Testis (tissue), 3 donors: ENCODE results near the gene FLAD1. TPM values are rescaled to one million over a fixed set of nuclear protein-coding genes. Genes with fewer than 3 reads are reported as not detected.
"Not testable (repeated sequence)": the region's sequence is repeated elsewhere in the genome, so short reads cannot be mapped to it uniquely, and the experiment has no call there.

Experiments
- DNase-seq: peaks from one replicate; pipeline ENCODE4 v3.0.0-alpha.2; 2019
- H3K27ac ChIP-seq, 2 donors: fragments of 200-600 bp; sonication (generic); one replicate each; pipeline ENCODE4 v1.5.1; 2019
- H3K27me3 ChIP-seq: fragments of 200-600 bp; sonication (generic); one replicate; pipeline ENCODE4 v1.5.1; 2019
- H3K36me3 ChIP-seq: fragments of 200-600 bp; sonication (generic); one replicate; pipeline ENCODE4 v1.5.1; 2017; ENCODE audit warnings: low read depth; ENCODE audit errors: missing control alignments
- H3K4me1 ChIP-seq: fragments of 200-600 bp; sonication (generic); one replicate; pipeline ENCODE4 v1.5.1; 2019
- H3K4me3 ChIP-seq, 2 donors: fragments of 200-600 bp; sonication (generic); one replicate each; pipeline ENCODE4 v1.5.1; 2017 to 2019
- H3K9me3 ChIP-seq: fragments of 200-600 bp; sonication (generic); one replicate; pipeline ENCODE4 v1.5.1; 2017
- POLR2A ChIP-seq: fragments of 450-650 bp; IDR thresholded peaks from one replicate; pipeline ENCODE4 v1.6.1; 2017; ENCODE audit warnings: antibody characterized with exemption, mild to moderate bottlenecking, moderate library complexity
- WGBS, 2 donors: methylation state at CpG; one replicate each; pipeline ENCODE4 v1.1.5; 2018; 5-methylcytosine and 5-hydroxymethylcytosine counted together
- intact Hi-C: fragments of 100-400 bp; cut with DNase I; formaldehyde crosslinking; loops from one replicate; pipeline ENCODE4 v1.15.1; 2023; ENCODE audit warnings: low total_unique reads
- polyA plus RNA-seq: library from polyadenylated mRNA; stranded (reverse); fragments of 350-450 nt; fragmentation: Illumina TruSeq; extraction: RNeasy Lipid Tissue Mini Kit (QIAGEN cat#74804); gene quantifications from one replicate; pipeline ENCODE4 v1.2.3, GENCODE V29; 2014; ENCODE audit warnings: low read depth, low replicate concordance; ENCODE audit not compliant: insufficient read depth
- total RNA-seq, 2 donors: library from RNA; depleted of rRNA; stranded (reverse); fragments of >200 nt; gene quantifications; one replicate each; pipeline ENCODE4 v1.2.3, GENCODE V29; 2016
- TF ChIP-seq, protein P1 (sequence below), 3 experiments: fragments of 450-650 bp in 2 of 3; fragments of 200-600 bp in 1 of 3; sonication (generic) in 1 of 3; IDR thresholded peaks; one replicate each; pipeline ENCODE4 v1.5.1; 2016 to 2019; ENCODE audit warnings: antibody characterized with exemption in 3 of 3, mild to moderate bottlenecking in 2 of 3, moderate library complexity in 1 of 3

The FLAD1 gene
- total and polyA plus RNA-seq, 3 donors from 2014 or later = 26.5 to 46.5 (median 35.0) TPM

DNA sequence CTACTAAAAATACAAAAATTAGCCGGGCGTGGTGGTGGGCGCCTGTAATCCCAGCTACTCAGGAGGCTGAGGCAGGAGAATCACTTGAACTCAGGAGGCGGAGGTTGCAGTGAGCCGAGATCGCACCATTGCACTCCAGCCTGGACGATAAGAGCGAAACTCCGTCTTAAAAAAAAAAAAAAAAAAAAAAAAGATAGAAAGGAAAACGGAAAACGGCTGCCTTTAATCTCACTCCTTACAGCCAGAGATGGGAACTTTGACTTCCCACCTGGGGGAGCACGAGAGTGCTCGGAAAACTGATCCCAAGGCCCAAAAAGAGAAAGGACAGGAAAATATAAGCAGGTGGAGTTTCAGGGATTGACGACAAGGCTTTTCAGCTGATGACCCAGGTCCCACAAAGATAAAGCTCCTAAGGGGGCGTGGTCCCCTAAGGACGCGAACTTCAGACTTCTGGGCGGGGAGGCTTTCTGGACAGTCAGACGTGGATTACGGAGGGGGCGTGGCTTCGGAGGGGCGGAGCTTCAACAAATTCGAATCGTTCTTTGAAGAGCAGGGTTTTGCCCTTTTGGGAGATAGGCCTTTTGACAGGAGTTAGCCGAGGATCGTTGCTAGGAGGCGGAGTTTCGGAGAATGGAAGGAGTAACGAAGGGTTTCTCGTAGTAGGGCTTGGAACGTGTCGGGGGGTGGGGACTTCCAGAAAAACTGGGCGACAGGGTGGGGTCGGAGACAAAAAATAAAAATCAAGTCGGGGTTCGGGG lies 9.6 kb upstream of the FLAD1 start:
- Histone ChIP-seq H3K27me3 (no peaks in the 10 kb centered on the region), H3K36me3 (no peaks in the 10 kb centered on the region), H3K4me3 (peak overlapping the region; percentile 78 to 86), H3K27ac (peak overlapping the region; percentile 98 to 99), H3K4me1 (peaks cover 49% of the 10 kb centered on the region), H3K9me3 (no peaks in the 10 kb centered on the region)
- WGBS, 2 donors = 3 to 4% methylated on average over 33 to 37 of the region's 37 CpGs
- intact Hi-C loops = no loop called here
- TF ChIP-seq, protein P1, sequence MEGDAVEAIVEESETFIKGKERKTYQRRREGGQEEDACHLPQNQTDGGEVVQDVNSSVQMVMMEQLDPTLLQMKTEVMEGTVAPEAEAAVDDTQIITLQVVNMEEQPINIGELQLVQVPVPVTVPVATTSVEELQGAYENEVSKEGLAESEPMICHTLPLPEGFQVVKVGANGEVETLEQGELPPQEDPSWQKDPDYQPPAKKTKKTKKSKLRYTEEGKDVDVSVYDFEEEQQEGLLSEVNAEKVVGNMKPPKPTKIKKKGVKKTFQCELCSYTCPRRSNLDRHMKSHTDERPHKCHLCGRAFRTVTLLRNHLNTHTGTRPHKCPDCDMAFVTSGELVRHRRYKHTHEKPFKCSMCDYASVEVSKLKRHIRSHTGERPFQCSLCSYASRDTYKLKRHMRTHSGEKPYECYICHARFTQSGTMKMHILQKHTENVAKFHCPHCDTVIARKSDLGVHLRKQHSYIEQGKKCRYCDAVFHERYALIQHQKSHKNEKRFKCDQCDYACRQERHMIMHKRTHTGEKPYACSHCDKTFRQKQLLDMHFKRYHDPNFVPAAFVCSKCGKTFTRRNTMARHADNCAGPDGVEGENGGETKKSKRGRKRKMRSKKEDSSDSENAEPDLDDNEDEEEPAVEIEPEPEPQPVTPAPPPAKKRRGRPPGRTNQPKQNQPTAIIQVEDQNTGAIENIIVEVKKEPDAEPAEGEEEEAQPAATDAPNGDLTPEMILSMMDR (IDR thresholded peaks at IDR 0.05) = peak in 2 of 3 experiments; percentile 17 to 19
- TF ChIP-seq POLR2A = peak; percentile 8
- peak; percentile 98 for DNase-seq

DNA sequence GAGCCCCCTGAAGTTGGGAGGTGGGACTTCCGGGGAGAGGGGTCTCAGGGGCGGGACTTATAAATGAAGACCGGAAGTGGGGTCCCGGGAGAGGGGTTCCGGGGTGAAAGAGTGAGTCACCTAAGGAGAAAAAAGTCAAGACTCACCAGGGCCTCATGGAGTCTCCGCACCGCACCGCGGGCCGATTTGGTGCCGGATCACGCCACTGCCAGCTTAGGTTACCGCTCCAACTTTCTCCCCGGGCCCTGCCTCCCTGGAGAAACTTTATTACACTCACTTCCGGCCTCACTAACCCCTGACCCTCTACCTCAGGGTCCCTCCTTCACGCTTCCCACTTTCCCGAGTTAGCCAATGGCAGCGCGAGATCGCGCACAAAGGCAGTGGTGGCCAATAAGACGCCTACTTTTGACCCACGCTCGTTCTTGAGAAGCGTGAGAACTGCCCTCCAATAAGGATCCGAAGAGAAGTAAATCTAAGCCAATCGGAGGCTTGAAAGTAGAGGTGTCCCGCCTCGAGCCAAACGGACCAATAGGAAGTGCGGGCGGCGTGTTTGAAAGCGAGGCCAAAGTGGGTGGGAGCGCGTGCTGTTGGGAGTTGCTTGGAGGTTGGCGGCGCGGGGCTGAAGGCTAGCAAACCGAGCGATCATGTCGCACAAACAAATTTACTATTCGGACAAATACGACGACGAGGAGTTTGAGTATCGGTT lies 8.9 kb upstream of the FLAD1 start, which contains the start of gene CKS1B:
CKS1B (plus strand) TSS at position 580 of the 706 bp plus-strand sequence; CDS start at position 645, 65 bp downstream.
- Histone ChIP-seq H3K27ac (peak within 1 kb of the TSS; percentile 98 to 99), H3K4me1 (peaks cover 46% of the 10 kb centered on the region), H3K27me3 (no peaks in the 10 kb centered on the region), H3K36me3 (no peaks in the 10 kb centered on the region), H3K9me3 (no peaks in the 10 kb centered on the region), H3K4me3 (peak within 1 kb of the TSS; percentile 78 to 86)
- intact Hi-C loops = no loop called here
- DNase-seq = peak; percentile 99
- TF ChIP-seq POLR2A = peak; percentile 9
- TF ChIP-seq, protein P1 (IDR thresholded peaks at IDR 0.05) = no peak
- 0 to 1% methylated on average over 33 to 47 of the region's 47 CpGs for WGBS, 2 donors

DNA sequence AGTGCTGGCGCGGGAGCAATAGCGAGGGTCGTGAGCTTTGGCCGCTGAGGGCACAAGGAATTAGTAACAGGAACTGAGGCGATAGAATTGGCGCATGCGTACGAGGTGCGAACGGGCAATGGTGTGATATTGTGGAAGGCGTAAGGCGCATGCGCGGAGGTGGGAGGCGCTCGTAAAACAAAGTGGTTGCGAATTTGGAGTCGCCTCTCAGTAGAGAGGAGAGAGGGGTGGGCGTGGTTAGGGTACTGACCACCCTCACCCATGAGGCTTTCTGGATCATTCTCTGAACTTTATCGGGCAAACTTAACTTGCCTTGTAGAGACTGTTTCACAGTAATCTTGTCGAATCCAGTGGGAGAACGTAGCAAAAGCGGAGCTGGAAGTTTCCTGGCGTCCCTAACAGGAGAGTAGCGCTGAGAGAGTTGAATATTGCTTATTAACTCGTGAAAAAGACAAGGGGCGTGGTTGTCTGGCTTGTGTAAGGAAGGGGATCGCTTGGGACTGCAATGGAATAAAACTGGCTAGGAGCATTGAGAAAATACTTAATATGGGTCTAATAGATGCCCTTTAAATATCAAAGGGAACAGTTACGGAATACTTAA lies 8.2 kb upstream of the FLAD1 start:
- peaks cover 39% of the 10 kb centered on the region for H3K4me1 ChIP-seq
- H3K27ac ChIP-seq = peak overlapping the region; percentile 98 to 99
- peak; percentile 34 for TF ChIP-seq POLR2A
- TF ChIP-seq, protein P1 (IDR thresholded peaks at IDR 0.05) = no peak
- H3K4me3 ChIP-seq = peak overlapping the region; percentile 78 to 86
- intact Hi-C loops = no loop called here
- peak; percentile 95 for DNase-seq
- H3K27me3 ChIP-seq = no peaks in the 10 kb centered on the region
- 0% methylated on average over 30 of the region's 30 CpGs for WGBS, 2 donors
- no peaks in the 10 kb centered on the region for H3K9me3 ChIP-seq
- H3K36me3 ChIP-seq = no peaks in the 10 kb centered on the region

DNA sequence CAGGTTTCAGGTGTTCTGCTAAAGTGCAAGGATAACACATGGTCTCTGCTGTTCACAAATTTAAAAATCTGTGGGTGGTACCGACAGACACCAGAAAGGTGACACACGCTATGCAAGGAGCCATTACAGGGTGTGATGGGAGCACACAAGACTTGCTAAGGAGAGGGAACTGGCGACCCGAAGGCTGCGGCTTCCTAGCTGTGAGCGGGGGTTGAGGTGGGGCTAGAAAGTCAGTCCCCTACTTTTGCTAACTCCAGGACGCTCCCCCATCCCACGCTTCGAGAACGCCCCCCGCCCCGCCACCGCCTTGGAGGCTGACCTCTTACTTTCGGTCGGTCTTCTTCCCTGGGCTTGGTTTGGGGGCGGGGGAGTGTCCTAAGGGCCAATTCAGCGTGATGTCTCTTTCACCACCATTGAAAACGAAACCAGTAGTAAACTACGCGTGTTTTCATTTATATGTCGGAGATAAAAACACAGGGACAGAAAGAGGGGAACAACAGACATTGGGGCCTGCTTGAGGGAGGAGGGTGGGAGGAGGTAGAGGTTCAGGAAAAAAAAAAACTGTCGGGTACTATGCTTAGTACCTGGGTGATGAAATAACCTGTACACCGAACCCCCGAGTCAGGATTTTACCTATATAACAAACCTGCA lies 7.6 kb upstream of the FLAD1 start:
- no peaks in the 10 kb centered on the region for H3K9me3 ChIP-seq
- DNase-seq = peak; percentile 71
- no peaks in the 10 kb centered on the region for H3K27me3 ChIP-seq
- peaks cover 33% of the 10 kb centered on the region for H3K4me1 ChIP-seq
- intact Hi-C loops = no loop called here
- H3K4me3 ChIP-seq = peak overlapping the region; percentile 78 to 86
- peak overlapping the region; percentile 98 to 99 for H3K27ac ChIP-seq
- WGBS, 2 donors = 0 to 1% methylated on average over 24 of the region's 24 CpGs
- H3K36me3 ChIP-seq = no peaks in the 10 kb centered on the region
- no peak for TF ChIP-seq POLR2A
- TF ChIP-seq, protein P1 (IDR thresholded peaks at IDR 0.05) = no peak

DNA sequence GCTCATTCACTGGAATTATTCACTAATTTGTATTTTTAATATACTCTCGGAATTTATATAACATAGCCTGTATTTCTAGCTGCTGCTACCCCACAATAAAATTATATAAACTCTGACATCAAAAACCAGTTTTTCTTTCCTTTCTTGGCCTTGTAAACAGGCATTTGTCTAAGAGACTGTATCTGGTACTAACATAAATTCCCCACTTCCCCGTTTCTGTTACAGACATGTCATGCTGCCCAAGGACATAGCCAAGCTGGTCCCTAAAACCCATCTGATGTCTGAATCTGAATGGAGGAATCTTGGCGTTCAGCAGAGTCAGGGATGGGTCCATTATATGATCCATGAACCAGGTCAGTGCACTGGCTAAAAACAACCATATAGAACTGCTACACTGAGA lies 5.4 kb upstream of the FLAD1 start:
- H3K4me3 ChIP-seq, H3K9me3 ChIP-seq, H3K27ac ChIP-seq, H3K36me3 ChIP-seq, H3K27me3 ChIP-seq, intact Hi-C loops, DNase-seq: not testable (repeated sequence)
- 71 to 73% methylated on average over 3 of the region's 3 CpGs for WGBS, 2 donors
- peaks cover 17% of the 10 kb centered on the region for H3K4me1 ChIP-seq
